Mesenchymal stem cell (in vitro differentiated cells and primary cell): ENCODE measurements around the gene ARHGAP33.
A peak's percentile ranks its signal among the peaks of the same experiment; 100 is the strongest.

ENCODE experiments used
- DNase-seq: peaks from one replicate; pipeline ENCODE4 v3.0.0-alpha.2; 2013
- H2AFZ ChIP-seq: one replicate; pipeline ENCODE4 v1.6.1; 2013; ENCODE audit warnings: low read depth, mild to moderate bottlenecking, control low read depth, inconsistent platforms, low read length, moderate library complexity
- H2AK5ac ChIP-seq: 2 replicates; pipeline ENCODE4 v1.6.1; 2013; ENCODE audit warnings: low read length, moderate library complexity, mild to moderate bottlenecking, inconsistent platforms; ENCODE audit not compliant: severe bottlenecking
- H2BK120ac ChIP-seq: one replicate; pipeline ENCODE4 v1.6.1; 2013; ENCODE audit warnings: low read depth, mild to moderate bottlenecking, inconsistent platforms, low read length, moderate library complexity
- H2BK12ac ChIP-seq, 2 experiments: one replicate each; pipeline ENCODE4 v1.6.1; 2013; ENCODE audit warnings: inconsistent platforms in 2 of 2, low read length in 2 of 2, mild to moderate bottlenecking in 2 of 2, moderate library complexity in 2 of 2, control low read depth in 1 of 2
- H2BK15ac ChIP-seq: one replicate; pipeline ENCODE4 v1.6.1; 2013; ENCODE audit warnings: mild to moderate bottlenecking, low read depth, inconsistent platforms; ENCODE audit not compliant: poor library complexity, severe bottlenecking
- H2BK5ac ChIP-seq: 2 replicates; pipeline ENCODE4 v1.6.1; 2013; ENCODE audit warnings: low read depth, mild to moderate bottlenecking, low read length, control low read depth, inconsistent platforms; ENCODE audit not compliant: poor library complexity, severe bottlenecking
- H3K14ac ChIP-seq, 2 experiments: one replicate each; pipeline ENCODE4 v1.6.1; 2013; ENCODE audit warnings: inconsistent platforms in 2 of 2, low read length in 2 of 2, control low read depth in 1 of 2, mild to moderate bottlenecking in 1 of 2, moderate library complexity in 1 of 2
- H3K18ac ChIP-seq, 2 experiments: one replicate each; pipeline ENCODE4 v1.6.1; 2013; ENCODE audit warnings: inconsistent platforms in 2 of 2, low read length in 2 of 2, control low read depth in 1 of 2, low read depth in 1 of 2, mild to moderate bottlenecking in 1 of 2
- H3K23ac ChIP-seq, 2 experiments: one replicate each; pipeline ENCODE4 v1.6.1; 2013; ENCODE audit warnings: inconsistent platforms in 2 of 2, low read length in 2 of 2, mild to moderate bottlenecking in 2 of 2, moderate library complexity in 2 of 2, control low read depth in 1 of 2
- H3K27ac ChIP-seq: 2 replicates; pipeline ENCODE4 v1.5.1; 2013; ENCODE audit warnings: mild to moderate bottlenecking, moderate library complexity, low read length, control low read depth, inconsistent platforms; ENCODE audit not compliant: poor library complexity, severe bottlenecking
- H3K27me3 ChIP-seq, 2 experiments: 2 replicates each; pipeline versions ENCODE4 v1.6.1 to v1.7.0; 2013; ENCODE audit warnings: low read length in 2 of 2, mild to moderate bottlenecking in 2 of 2, moderate library complexity in 2 of 2, control low read depth in 1 of 2, inconsistent platforms in 1 of 2; ENCODE audit not compliant: control insufficient read depth in 1 of 2, insufficient read depth in 1 of 2
- H3K36me3 ChIP-seq, 2 experiments: 2 replicates each; pipeline versions ENCODE4 v1.6.1 to v1.7.0; 2013; ENCODE audit warnings: low read length in 2 of 2, control low read depth in 1 of 2, inconsistent platforms in 1 of 2, low read depth in 1 of 2, mild to moderate bottlenecking in 1 of 2; ENCODE audit not compliant: insufficient read depth in 2 of 2, control insufficient read depth in 1 of 2
- H3K4ac ChIP-seq, 2 experiments: one replicate each; pipeline ENCODE4 v1.6.1; 2013; ENCODE audit warnings: inconsistent platforms in 2 of 2, low read length in 2 of 2, mild to moderate bottlenecking in 2 of 2, moderate library complexity in 2 of 2, control low read depth in 1 of 2, low read depth in 1 of 2
- H3K4me1 ChIP-seq: 2 replicates; pipeline ENCODE4 v1.6.1; 2013; ENCODE audit warnings: low read depth, low read length, control low read depth; ENCODE audit not compliant: control insufficient read depth, insufficient read depth
- H3K4me2 ChIP-seq: 2 replicates; pipeline ENCODE4 v1.6.1; 2013; ENCODE audit warnings: low read length, mild to moderate bottlenecking, inconsistent platforms; ENCODE audit not compliant: poor library complexity, severe bottlenecking
- H3K4me3 ChIP-seq, 2 experiments: 2 replicates each; pipeline versions ENCODE4 v1.5.1 to v1.7.0; 2013; ENCODE audit warnings: low read length in 2 of 2, mild to moderate bottlenecking in 2 of 2, control low read depth in 1 of 2, low read depth in 1 of 2; ENCODE audit not compliant: insufficient read depth in 1 of 2
- H3K79me1 ChIP-seq: replicated peaks from 2 replicates; pipeline ENCODE4 v1.6.1; 2013; ENCODE audit warnings: mild to moderate bottlenecking, control low read depth, low read length, inconsistent platforms; ENCODE audit not compliant: poor library complexity, severe bottlenecking
- H3K9ac ChIP-seq: 2 replicates; pipeline ENCODE4 v1.7.0; 2013; ENCODE audit warnings: mild to moderate bottlenecking, low read length, moderate library complexity
- H3K9me3 ChIP-seq: 2 replicates; pipeline ENCODE4 v1.7.0; 2013; ENCODE audit warnings: mild to moderate bottlenecking, low read length; ENCODE audit not compliant: control insufficient read depth
- H4K8ac ChIP-seq: one replicate; pipeline ENCODE4 v1.6.1; 2013; ENCODE audit warnings: inconsistent platforms, mild to moderate bottlenecking, low read length, moderate library complexity
- H4K91ac ChIP-seq: one replicate; pipeline ENCODE4 v1.6.1; 2013; ENCODE audit warnings: mild to moderate bottlenecking, low read length, inconsistent platforms
- WGBS: methylation state at CpG from one replicate; pipeline ENCODE4 v1.1.7; 2013; ENCODE audit warnings: mixed read lengths; 5-methylcytosine and 5-hydroxymethylcytosine counted together

Gene ARHGAP33

DNA sequence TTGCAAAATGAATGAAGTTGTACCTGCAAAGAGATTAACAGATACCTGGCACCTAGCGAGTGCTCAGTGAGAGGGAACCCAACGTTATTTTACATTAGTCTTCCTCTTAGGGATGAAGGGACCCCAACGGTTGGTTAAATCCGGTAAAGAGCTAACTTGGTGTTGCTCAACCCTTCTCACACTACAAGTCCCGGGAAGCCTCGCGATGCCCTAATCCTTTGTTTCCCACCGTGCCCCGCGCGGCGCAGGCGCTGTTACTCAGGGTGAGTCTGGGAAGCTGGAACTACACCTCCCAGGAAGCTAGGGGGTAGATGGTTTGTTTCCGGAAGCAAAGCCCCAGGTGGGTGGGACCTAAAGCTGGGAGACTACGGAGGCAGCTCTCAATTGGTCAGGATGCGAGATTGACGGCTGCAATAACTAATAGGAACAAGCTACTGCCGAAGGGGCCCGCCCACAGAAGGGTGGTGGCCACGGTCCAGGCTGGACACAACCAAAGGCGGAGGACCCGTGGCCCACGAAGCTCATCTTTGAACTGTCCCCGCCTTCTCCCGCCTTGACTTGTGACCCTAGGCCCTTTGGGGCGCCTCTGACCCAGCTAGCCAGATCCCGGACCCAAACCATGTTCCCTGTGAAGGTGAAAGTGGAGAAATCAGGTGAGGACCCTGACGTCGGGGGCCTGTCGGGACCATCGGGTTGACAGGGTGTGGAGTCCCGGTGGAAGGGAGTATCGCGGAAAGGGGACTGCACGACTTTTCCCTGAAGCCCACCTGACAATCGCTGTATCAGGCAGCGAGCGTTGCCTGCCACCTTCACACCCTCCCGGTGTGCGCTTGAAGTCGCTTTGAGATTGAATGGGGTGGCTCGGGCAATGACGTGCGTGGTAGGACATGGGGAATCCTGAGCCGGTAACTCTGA is 27.0 kb upstream of the ARHGAP33 start, which contains the start of gene LIN37:
LIN37 (plus strand) TSS at position 471 of the 915 bp plus-strand sequence; CDS start at position 620, 149 bp downstream.
- peak within 1 kb of the TSS; percentile 84 to 99 for H3K4me3 ChIP-seq
- no peak within 1 kb of the TSS for H2BK12ac ChIP-seq
- peak within 1 kb of the TSS in 1 of 2 experiments; percentile 50 for H3K14ac ChIP-seq
- H3K9ac ChIP-seq: peak within 1 kb of the TSS; percentile 99
- H2BK120ac ChIP-seq: no peak within 1 kb of the TSS
- H3K27me3 ChIP-seq: no peaks in the 10 kb centered on the region
- H3K36me3 ChIP-seq: peaks cover 24 to 31% of the 10 kb centered on the region in 2 experiments
- no peaks in the 10 kb centered on the region for H3K9me3 ChIP-seq
- H3K4me1 ChIP-seq: peaks cover 22% of the 10 kb centered on the region
- H4K91ac ChIP-seq: no peak within 1 kb of the TSS
- H3K18ac ChIP-seq: peak within 1 kb of the TSS; percentile 7 to 67
- peak within 1 kb of the TSS; percentile 35 to 62 for H3K4ac ChIP-seq
- H2AK5ac ChIP-seq: peak within 1 kb of the TSS; percentile 4
- H3K79me1 ChIP-seq: peaks cover 49% of the 10 kb centered on the region
- DNase-seq: peak; percentile 100
- H2BK15ac ChIP-seq: no peak within 1 kb of the TSS
- peak within 1 kb of the TSS; percentile 62 for H3K4me2 ChIP-seq
- no peak within 1 kb of the TSS for H3K27ac ChIP-seq
- under 1% methylated on average over 35 of the region's 45 CpGs for WGBS
- H2AFZ ChIP-seq: peak within 1 kb of the TSS; percentile 77
- no peak within 1 kb of the TSS for H4K8ac ChIP-seq
- no peak within 1 kb of the TSS for H2BK5ac ChIP-seq
- peak within 1 kb of the TSS in 1 of 2 experiments; percentile 24 for H3K23ac ChIP-seq

DNA sequence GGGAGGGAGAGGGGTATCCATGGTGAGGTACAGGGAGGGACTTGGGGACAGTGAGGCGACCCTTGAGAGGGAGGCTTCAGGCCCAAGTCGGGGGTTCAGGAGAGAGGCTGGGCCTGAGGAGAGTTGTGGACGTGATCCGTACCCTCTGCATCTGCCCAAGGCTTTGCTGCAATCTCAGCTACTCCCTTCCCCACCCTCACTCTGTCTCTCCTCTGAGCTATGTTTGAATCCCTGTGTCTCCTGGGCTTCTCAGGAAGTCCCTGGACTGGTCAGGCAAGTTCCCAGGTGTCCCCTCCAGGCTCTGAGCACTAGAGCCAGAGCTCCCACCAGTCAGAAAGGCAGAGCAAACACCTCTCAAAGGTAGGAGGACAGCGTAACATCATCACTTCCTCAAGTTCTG is 25.2 kb upstream of the ARHGAP33 start:
- Histone ChIP-seq H3K27me3 (no peaks in the 10 kb centered on the region), H2BK120ac (no peak overlapping the region), H3K4me1 (peaks cover 14% of the 10 kb centered on the region), H2AFZ (no peak overlapping the region), H2AK5ac (no peak overlapping the region), H3K4me3 (peak overlapping the region in 1 of 2 experiments; percentile 41), H2BK15ac (no peak overlapping the region), H2BK5ac (no peak overlapping the region), H3K14ac (no peak overlapping the region), H3K4ac (no peak overlapping the region), H3K4me2 (no peak overlapping the region), H3K9me3 (no peaks in the 10 kb centered on the region), H4K91ac (no peak overlapping the region), H3K36me3 (peaks cover 37% of the 10 kb centered on the region in 2 experiments), H4K8ac (no peak overlapping the region), H3K9ac (peak overlapping the region; percentile 99), H3K18ac (no peak overlapping the region), H3K23ac (no peak overlapping the region), H2BK12ac (peak overlapping the region in 1 of 2 experiments; percentile 23), H3K79me1 (peaks cover 43% of the 10 kb centered on the region), H3K27ac (no peak overlapping the region)
- 85% methylated on average over 4 of the region's 5 CpGs for WGBS
- no peak for DNase-seq

DNA sequence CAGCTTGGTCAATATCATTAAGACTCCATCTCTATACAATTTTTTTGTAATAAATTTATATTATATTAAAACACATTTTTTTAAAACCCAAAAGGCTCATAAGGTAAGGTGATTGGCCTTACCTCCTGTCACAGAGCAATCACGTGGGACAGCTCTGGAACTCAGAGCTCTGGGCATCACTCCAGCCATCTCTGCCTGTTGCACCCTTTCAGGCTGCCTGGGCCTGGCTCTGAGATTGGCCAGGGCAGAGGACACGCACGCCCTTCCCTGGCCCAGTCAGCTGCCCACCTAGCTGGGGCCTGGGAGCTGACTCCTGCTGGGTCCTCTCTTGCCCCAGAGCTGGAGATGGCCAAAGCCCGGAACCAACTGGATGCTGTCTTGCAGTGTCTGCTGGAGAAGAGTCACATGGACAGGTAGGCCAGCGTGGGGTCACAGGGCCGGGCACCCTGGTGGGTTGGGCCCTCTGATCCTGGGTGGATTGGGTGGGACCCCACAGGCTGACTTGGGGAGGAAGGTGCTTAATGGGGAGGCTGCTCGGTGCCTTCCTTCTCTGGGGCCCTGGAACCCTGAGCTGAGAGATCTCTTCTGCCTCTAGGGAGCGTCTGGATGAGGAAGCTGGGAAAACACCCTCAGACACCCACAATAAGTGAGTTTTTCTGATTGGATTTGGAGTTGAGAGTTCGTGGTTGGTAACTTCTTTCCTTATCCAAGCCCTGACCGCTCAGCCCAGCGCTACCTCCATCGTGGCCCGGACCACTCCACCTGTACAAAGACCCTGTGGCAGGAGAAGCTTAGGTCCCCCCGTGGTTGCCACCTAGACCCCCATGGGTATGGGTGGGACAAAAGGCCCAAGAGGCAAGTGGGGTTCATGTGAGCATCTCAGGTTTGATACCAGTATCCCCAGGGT is 23.3 kb upstream of the ARHGAP33 start:
- Histone ChIP-seq H4K91ac (no peak overlapping the region), H3K18ac (no peak overlapping the region), H4K8ac (no peak overlapping the region), H2BK12ac (no peak overlapping the region), H3K27me3 (no peaks in the 10 kb centered on the region), H2AK5ac (no peak overlapping the region), H3K4me1 (peaks cover 28% of the 10 kb centered on the region), H2BK120ac (no peak overlapping the region), H3K4me3 (no peak overlapping the region), H3K4ac (no peak overlapping the region), H2BK15ac (no peak overlapping the region), H3K14ac (no peak overlapping the region), H2AFZ (no peak overlapping the region), H3K36me3 (peaks cover 34 to 51% of the 10 kb centered on the region in 2 experiments), H3K79me1 (peaks cover 39% of the 10 kb centered on the region), H3K4me2 (no peak overlapping the region), H3K27ac (no peak overlapping the region), H2BK5ac (no peak overlapping the region), H3K23ac (peak overlapping the region in 1 of 2 experiments; percentile 34), H3K9me3 (no peaks in the 10 kb centered on the region), H3K9ac (no peak overlapping the region)
- WGBS: 97% methylated on average over 13 of the region's 14 CpGs
- no peak for DNase-seq
